ENCODE data around the gene PDE8A. TPM values are rescaled to one million over a fixed set of nuclear protein-coding genes. Genes with fewer than 3 reads are reported as not detected.

Gene PDE8A
- total RNA-seq, 4 donors from 2014 or later = 49.4 to 108 (median 64.3) TPM

DNA sequence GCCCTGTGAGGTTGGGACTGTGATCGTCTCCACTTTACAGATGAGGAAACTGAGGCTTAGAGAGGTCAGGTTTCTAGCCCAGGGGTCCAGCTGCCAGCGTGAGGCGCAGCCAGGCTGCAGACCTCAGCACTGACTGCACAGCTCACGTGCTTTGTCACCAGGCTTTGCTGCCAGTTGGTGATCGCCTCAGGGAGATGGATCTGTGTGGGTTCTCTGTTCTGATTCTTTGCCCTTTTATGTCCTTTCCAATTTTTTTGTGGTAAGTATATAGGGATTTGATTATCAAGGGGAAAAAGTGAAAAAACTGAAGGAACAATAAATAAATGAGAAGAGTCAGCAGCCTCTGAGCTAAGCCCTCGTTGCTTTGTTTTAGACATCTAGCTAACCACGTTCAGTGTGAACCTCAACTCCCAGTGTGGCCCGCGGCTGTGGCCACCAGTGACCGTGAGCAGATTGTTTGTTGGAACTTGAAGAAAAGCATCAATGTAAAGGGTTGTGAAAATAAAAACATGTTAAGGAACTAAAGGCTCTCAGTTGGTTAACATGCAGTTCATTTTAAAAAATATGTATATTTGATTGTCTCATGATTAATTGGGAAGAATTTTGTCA is 117.6 kb downstream of the PDE8A start:
- H3K36me3 ChIP-seq = peaks cover 0 to 62% (median 0%) of the 10 kb centered on the region in 3 donors

DNA sequence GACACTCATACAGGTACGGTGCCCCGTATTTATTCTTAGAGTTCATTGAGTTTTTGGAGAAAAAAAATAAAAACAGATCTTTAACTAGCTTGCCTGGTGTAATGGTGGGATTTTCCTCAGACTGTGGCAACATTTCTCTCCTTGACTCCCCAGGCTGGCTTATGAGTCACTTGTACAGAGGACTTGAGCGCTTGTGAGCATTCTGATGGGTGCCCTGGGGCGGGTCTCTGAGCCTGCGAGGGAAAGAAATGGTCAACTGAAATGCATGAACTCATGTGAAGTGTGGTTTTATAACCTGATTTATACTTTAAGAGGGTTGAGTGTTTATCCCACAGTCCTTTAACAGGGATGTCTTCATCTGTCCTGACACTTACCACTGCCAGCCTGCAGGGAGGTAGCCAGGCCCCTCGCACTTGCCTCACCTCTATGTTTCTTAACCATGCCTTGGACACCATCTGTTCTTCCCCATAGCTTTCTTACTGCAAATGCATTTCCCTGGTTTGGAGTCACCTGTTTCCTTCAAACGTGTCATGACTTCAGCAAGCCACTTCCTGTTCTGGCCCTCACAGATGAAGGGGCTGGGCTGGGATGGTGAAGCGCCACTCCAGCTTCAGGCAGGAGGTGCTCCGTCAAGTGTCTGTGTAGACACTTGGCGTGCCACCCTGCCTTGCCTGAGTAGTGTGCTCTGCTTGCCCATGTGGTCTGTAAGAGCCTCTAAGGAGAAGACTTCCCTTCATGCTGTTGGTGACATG is 118.7 kb downstream of the PDE8A start:
- Histone ChIP-seq H3K27me3 (no peaks in the 10 kb centered on the region), H3K4me3 (no peak overlapping the region), H3K4me1 (no peaks in the 10 kb centered on the region), H3K27ac (no peak overlapping the region), H3K36me3 (peaks cover 0 to 60% (median 0%) of the 10 kb centered on the region in 3 donors), H3K9me3 (no peaks in the 10 kb centered on the region)
- WGBS, 2 donors = 82 to 84% methylated on average over 10 of the region's 10 CpGs
- TF ChIP-seq EP300 (IDR thresholded peaks at IDR 0.05) (no peak), POLR2A (IDR thresholded peaks at IDR 0.05) (no peak)
- TF ChIP-seq, protein P1, sequence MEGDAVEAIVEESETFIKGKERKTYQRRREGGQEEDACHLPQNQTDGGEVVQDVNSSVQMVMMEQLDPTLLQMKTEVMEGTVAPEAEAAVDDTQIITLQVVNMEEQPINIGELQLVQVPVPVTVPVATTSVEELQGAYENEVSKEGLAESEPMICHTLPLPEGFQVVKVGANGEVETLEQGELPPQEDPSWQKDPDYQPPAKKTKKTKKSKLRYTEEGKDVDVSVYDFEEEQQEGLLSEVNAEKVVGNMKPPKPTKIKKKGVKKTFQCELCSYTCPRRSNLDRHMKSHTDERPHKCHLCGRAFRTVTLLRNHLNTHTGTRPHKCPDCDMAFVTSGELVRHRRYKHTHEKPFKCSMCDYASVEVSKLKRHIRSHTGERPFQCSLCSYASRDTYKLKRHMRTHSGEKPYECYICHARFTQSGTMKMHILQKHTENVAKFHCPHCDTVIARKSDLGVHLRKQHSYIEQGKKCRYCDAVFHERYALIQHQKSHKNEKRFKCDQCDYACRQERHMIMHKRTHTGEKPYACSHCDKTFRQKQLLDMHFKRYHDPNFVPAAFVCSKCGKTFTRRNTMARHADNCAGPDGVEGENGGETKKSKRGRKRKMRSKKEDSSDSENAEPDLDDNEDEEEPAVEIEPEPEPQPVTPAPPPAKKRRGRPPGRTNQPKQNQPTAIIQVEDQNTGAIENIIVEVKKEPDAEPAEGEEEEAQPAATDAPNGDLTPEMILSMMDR (IDR thresholded peaks at IDR 0.05) = no peak
- DNase-seq (ENCODE audit: low spot score in 2 of 2) = no peak

More for the DNA sequence above, 117.6 kb downstream of the PDE8A start:
- no peaks in the 10 kb centered on the region for H3K4me1 ChIP-seq
- no peaks in the 10 kb centered on the region for H3K9me3 ChIP-seq
- WGBS, 2 donors = 57 to 68% methylated on average over 10 of the region's 10 CpGs
- no peaks in the 10 kb centered on the region for H3K27me3 ChIP-seq
- TF ChIP-seq, protein P1 (IDR thresholded peaks at IDR 0.05) = no peak
- TF ChIP-seq POLR2A (IDR thresholded peaks at IDR 0.05) (no peak), EP300 (IDR thresholded peaks at IDR 0.05) (no peak)
- H3K4me3 ChIP-seq = no peak overlapping the region
- no peak overlapping the region for H3K27ac ChIP-seq
- DNase-seq (ENCODE audit: low spot score in 2 of 2) = no peak

DNA sequence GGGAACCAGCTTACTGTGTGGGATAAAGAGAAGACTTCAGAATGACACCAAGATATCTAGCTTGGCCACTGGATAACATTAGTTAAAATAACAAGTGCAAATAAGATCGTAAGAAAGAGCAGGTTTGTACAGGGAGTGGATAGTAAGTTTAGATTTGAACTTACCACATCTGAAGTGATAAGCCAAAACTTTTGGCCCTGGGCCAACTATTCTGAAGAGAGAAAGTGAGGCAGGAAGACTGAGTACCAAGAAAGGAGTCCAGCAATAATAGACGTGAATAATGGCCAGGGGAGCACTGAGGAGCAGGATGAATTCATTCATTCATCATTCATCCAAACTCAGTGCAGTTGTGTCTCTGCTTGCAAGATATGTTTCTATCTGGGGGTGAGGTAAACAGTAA is 122.9 kb downstream of the PDE8A start:
- Histone ChIP-seq H3K27ac (no peak overlapping the region), H3K9me3 (no peaks in the 10 kb centered on the region), H3K36me3 (peaks cover 0 to 65% (median 0%) of the 10 kb centered on the region in 3 donors), H3K4me3 (no peak overlapping the region), H3K4me1 (no peaks in the 10 kb centered on the region), H3K27me3 (no peaks in the 10 kb centered on the region)
- WGBS, 2 donors = 66 to 71% methylated on average over 2 of the region's 2 CpGs
- TF ChIP-seq, protein P1 (IDR thresholded peaks at IDR 0.05) = no peak
- TF ChIP-seq POLR2A (IDR thresholded peaks at IDR 0.05) = no peak
- TF ChIP-seq EP300 (IDR thresholded peaks at IDR 0.05) = no peak
- DNase-seq (ENCODE audit: low spot score in 2 of 2) = no peak

DNA sequence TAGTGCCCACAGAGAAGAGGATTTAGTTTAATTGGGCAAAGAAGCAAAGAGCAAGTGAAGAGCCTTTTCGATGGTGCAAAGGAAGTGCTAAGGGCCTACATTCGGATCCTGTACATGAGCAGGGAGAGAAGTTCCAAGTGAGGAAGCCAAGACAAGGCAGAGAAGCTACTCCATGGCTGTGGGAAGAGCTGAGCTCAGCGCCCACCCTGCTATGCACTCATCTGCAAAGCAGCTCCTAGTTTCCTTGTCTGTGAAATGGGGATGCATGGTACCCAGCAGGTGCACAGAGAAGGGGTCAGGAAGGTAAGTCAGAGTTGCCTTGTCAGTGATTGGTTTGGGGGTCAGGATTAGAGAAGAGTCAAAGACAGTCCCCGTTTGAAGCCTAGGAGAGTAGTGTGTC is 126.5 kb downstream of the PDE8A start:
- TF ChIP-seq EP300 (IDR thresholded peaks at IDR 0.05) (no peak), POLR2A (IDR thresholded peaks at IDR 0.05) (no peak)
- TF ChIP-seq, protein P1 (IDR thresholded peaks at IDR 0.05) = no peak
- H3K27ac ChIP-seq = no peak overlapping the region
- WGBS, 2 donors = 88 to 93% methylated on average over 4 of the region's 4 CpGs
- H3K4me1 ChIP-seq = peaks cover 0 to 1% (median under 1%) of the 10 kb centered on the region in 4 donors
- H3K9me3 ChIP-seq = no peaks in the 10 kb centered on the region
- no peaks in the 10 kb centered on the region for H3K27me3 ChIP-seq
- no peak for DNase-seq (ENCODE audit: low spot score in 2 of 2)
- H3K36me3 ChIP-seq = peaks cover 0 to 60% (median 5%) of the 10 kb centered on the region in 3 donors
- no peak overlapping the region for H3K4me3 ChIP-seq

DNA sequence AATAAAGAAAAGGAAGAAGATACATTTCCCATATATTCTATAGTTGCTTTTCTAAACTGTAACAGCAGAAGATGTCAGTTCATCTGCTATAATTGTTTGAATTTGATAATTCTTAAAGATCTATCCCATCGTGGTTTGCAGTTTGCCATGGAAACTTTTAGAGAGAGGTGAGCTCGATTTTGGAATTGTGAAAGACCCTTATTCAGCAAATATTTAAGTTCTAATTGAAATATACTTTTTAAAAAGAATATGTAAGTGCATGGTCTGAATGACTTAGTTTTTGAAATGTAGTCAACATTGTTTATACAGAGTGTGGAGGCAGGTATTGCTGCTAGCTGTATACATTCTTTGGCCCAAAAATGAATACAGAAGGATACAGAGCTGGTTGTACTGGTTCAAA is 127.7 kb downstream of the PDE8A start:
- Histone ChIP-seq H3K4me1 (peaks cover 0 to 12% (median 5%) of the 10 kb centered on the region in 4 donors), H3K36me3 (peaks cover 0 to 66% (median 5%) of the 10 kb centered on the region in 3 donors), H3K9me3 (no peaks in the 10 kb centered on the region), H3K27ac (no peak overlapping the region), H3K4me3 (no peak overlapping the region), H3K27me3 (no peaks in the 10 kb centered on the region)
- no peak for DNase-seq (ENCODE audit: low spot score in 2 of 2)
- 92 to 93% methylated on average over 2 of the region's 2 CpGs for WGBS, 2 donors
- no peak for TF ChIP-seq POLR2A (IDR thresholded peaks at IDR 0.05)
- TF ChIP-seq, protein P1 (IDR thresholded peaks at IDR 0.05) = no peak
- TF ChIP-seq EP300 (IDR thresholded peaks at IDR 0.05) = no peak

All from tibial nerve (tissue), 4 donors.